Karpas-422 (cell line): ENCODE measurements around the gene XRCC3. TPM values are rescaled to one million over a fixed set of nuclear protein-coding genes. Genes with fewer than 3 reads are reported as not detected.

Experiments used
- DNase-seq: peaks from one replicate; pipeline ENCODE4 v3.0.0-alpha.2; 2015
- H2AFZ ChIP-seq: fragments of 200-600 bp; sonication (generic); 2 replicates; pipeline ENCODE4 v1.6.1; 2014; ENCODE audit warnings: antibody characterized with exemption, low read length, mixed read lengths
- H3K27ac ChIP-seq: fragments of 200-600 bp; sonication (generic); 2 replicates; pipeline ENCODE4 v1.5.1; 2014; ENCODE audit warnings: mild to moderate bottlenecking, low read length, moderate library complexity
- H3K27me3 ChIP-seq: fragments of 200-600 bp; sonication (generic); 2 replicates; pipeline ENCODE4 v1.6.1; 2014; ENCODE audit warnings: low read length, mixed read lengths
- H3K36me3 ChIP-seq: fragments of 200-600 bp; sonication (generic); 2 replicates; pipeline ENCODE4 v1.6.1; 2014; ENCODE audit warnings: low read length, mixed read lengths; ENCODE audit not compliant: insufficient read depth
- H3K4me1 ChIP-seq: fragments of 200-600 bp; sonication (generic); 2 replicates; pipeline ENCODE4 v1.6.1; 2014; ENCODE audit warnings: mild to moderate bottlenecking, low read length, mixed read lengths
- H3K4me2 ChIP-seq: fragments of 200-600 bp; sonication (generic); 2 replicates; pipeline ENCODE4 v1.6.1; 2014; ENCODE audit warnings: low read length, low read depth, mild to moderate bottlenecking; ENCODE audit not compliant: poor library complexity, severe bottlenecking
- H3K4me3 ChIP-seq: fragments of 200-600 bp; sonication (generic); 2 replicates; pipeline ENCODE4 v1.5.1; 2014; ENCODE audit warnings: mild to moderate bottlenecking, antibody characterized with exemption, low read length, mixed read lengths
- H3K79me2 ChIP-seq: fragments of 200-600 bp; sonication (generic); 2 replicates; pipeline ENCODE4 v1.6.1; 2014; ENCODE audit warnings: mild to moderate bottlenecking, low read length, mixed read lengths
- H3K9ac ChIP-seq: fragments of 200-600 bp; sonication (generic); 2 replicates; pipeline ENCODE4 v1.6.0; 2014; ENCODE audit warnings: low read length
- H3K9me2 ChIP-seq: fragments of 200-600 bp; sonication (generic), shearing (Covaris generic); replicated peaks from 2 replicates; pipeline ENCODE4 v1.6.0; 2014; ENCODE audit warnings: mild to moderate bottlenecking, low read length, moderate library complexity; ENCODE audit not compliant: insufficient read depth
- H3K9me3 ChIP-seq: fragments of 300-700, 200-600 bp; sonication (generic); 2 replicates; pipeline ENCODE4 v1.6.1; 2014; ENCODE audit warnings: low read length, mixed read lengths
- H4K20me1 ChIP-seq: fragments of 200-600 bp; sonication (generic); 2 replicates; pipeline ENCODE4 v1.6.1; 2014; ENCODE audit warnings: mild to moderate bottlenecking, antibody characterized with exemption, low read length, low read depth; ENCODE audit not compliant: insufficient read depth
- total RNA-seq: library from RNA; depleted of rRNA; stranded (reverse); fragments of >200 nt; shearing (Covaris generic); gene quantifications from 2 replicates; pipeline ENCODE4 v1.2.3, GENCODE V29; 2014; ENCODE audit warnings: low replicate concordance

Gene XRCC3
- total RNA-seq, 1 experiment from 2014 or later: 36.7 TPM

GRCh38 chr14:103749860-103750259, 34.6 kb upstream of the XRCC3 start:
- no peak overlapping the region for H2AFZ ChIP-seq
- H3K27me3 ChIP-seq: no peaks in the 10 kb centered on the region
- no peaks in the 10 kb centered on the region for H3K9me3 ChIP-seq
- peak; percentile 57 for DNase-seq
- no peaks in the 10 kb centered on the region for H3K4me1 ChIP-seq
- H3K4me2 ChIP-seq: no peak overlapping the region
- no peak overlapping the region for H3K27ac ChIP-seq
- H3K4me3 ChIP-seq: no peak overlapping the region
- no peaks in the 10 kb centered on the region for H3K36me3 ChIP-seq
- no peak overlapping the region for H3K9ac ChIP-seq
- no peaks in the 10 kb centered on the region for H3K9me2 ChIP-seq
- H4K20me1 ChIP-seq: no peaks in the 10 kb centered on the region
- no peaks in the 10 kb centered on the region for H3K79me2 ChIP-seq

- no peaks in the 10 kb centered on the region for H3K36me3 ChIP-seq
- no peaks in the 10 kb centered on the region for H3K79me2 ChIP-seq
- no peak overlapping the region for H3K9ac ChIP-seq
- no peaks in the 10 kb centered on the region for H3K27me3 ChIP-seq
- H3K9me3 ChIP-seq: no peaks in the 10 kb centered on the region
- no peak overlapping the region for H3K4me3 ChIP-seq
- H2AFZ ChIP-seq: no peak overlapping the region
- H4K20me1 ChIP-seq: no peaks in the 10 kb centered on the region
- no peaks in the 10 kb centered on the region for H3K9me2 ChIP-seq
- no peak for DNase-seq
- H3K4me1 ChIP-seq: no peaks in the 10 kb centered on the region
- H3K27ac ChIP-seq: no peak overlapping the region
- H3K4me2 ChIP-seq: no peak overlapping the region
Observed at GRCh38 chr14:103749452-103749851, 34.2 kb upstream of the XRCC3 start.

GRCh38 chr14:103748534-103748857, 33.2 kb upstream of the XRCC3 start:
- Histone ChIP-seq H3K9me3 (no peaks in the 10 kb centered on the region), H3K27ac (no peak overlapping the region)
- DNase-seq: no peak

GRCh38 chr14:103746701-103747100, 31.4 kb upstream of the XRCC3 start:
- Histone ChIP-seq H3K9ac (no peak overlapping the region), H3K4me3 (no peak overlapping the region), H3K9me2 (no peaks in the 10 kb centered on the region), H3K27me3 (no peaks in the 10 kb centered on the region), H3K4me1 (no peaks in the 10 kb centered on the region), H3K36me3 (no peaks in the 10 kb centered on the region), H3K9me3 (no peaks in the 10 kb centered on the region), H3K4me2 (no peak overlapping the region), H2AFZ (no peak overlapping the region), H3K27ac (no peak overlapping the region), H4K20me1 (no peaks in the 10 kb centered on the region), H3K79me2 (no peaks in the 10 kb centered on the region)
- DNase-seq: no peak

More at GRCh38 chr14:103748534-103748857, 33.2 kb upstream of the XRCC3 start:
- no peak overlapping the region for H2AFZ ChIP-seq
- H3K9me2 ChIP-seq: no peaks in the 10 kb centered on the region
- H3K4me2 ChIP-seq: no peak overlapping the region
- H4K20me1 ChIP-seq: no peaks in the 10 kb centered on the region
- no peak overlapping the region for H3K4me3 ChIP-seq
- H3K9ac ChIP-seq: no peak overlapping the region
- no peaks in the 10 kb centered on the region for H3K36me3 ChIP-seq
- no peaks in the 10 kb centered on the region for H3K79me2 ChIP-seq
- H3K4me1 ChIP-seq: no peaks in the 10 kb centered on the region
- no peaks in the 10 kb centered on the region for H3K27me3 ChIP-seq

- Histone ChIP-seq H3K9ac (no peak overlapping the region), H3K4me3 (no peak overlapping the region), H3K4me2 (no peak overlapping the region), H4K20me1 (no peaks in the 10 kb centered on the region), H3K9me3 (no peaks in the 10 kb centered on the region), H2AFZ (no peak overlapping the region), H3K9me2 (no peaks in the 10 kb centered on the region), H3K79me2 (no peaks in the 10 kb centered on the region), H3K36me3 (no peaks in the 10 kb centered on the region), H3K4me1 (no peaks in the 10 kb centered on the region), H3K27me3 (no peaks in the 10 kb centered on the region), H3K27ac (no peak overlapping the region)
- no peak for DNase-seq
Observed at GRCh38 chr14:103745424-103745823, 30.2 kb upstream of the XRCC3 start.

GRCh38 chr14:103744621-103745395, 29.6 kb upstream of the XRCC3 start:
- Histone ChIP-seq H3K9me3 (no peaks in the 10 kb centered on the region), H3K27me3 (no peaks in the 10 kb centered on the region), H3K36me3 (no peaks in the 10 kb centered on the region), H3K4me1 (no peaks in the 10 kb centered on the region), H3K79me2 (no peaks in the 10 kb centered on the region), H3K27ac (no peak overlapping the region), H2AFZ (no peak overlapping the region), H3K9ac (no peak overlapping the region), H3K4me2 (no peak overlapping the region), H4K20me1 (no peaks in the 10 kb centered on the region), H3K9me2 (no peaks in the 10 kb centered on the region), H3K4me3 (no peak overlapping the region)
- no peak for DNase-seq

GRCh38 chr14:103743691-103744090, 28.4 kb upstream of the XRCC3 start:
- Histone ChIP-seq H3K4me2 (no peak overlapping the region), H3K9ac (no peak overlapping the region), H3K9me3 (no peaks in the 10 kb centered on the region), H3K27me3 (no peaks in the 10 kb centered on the region), H3K4me1 (no peaks in the 10 kb centered on the region), H3K9me2 (no peaks in the 10 kb centered on the region), H3K4me3 (no peak overlapping the region), H3K27ac (no peak overlapping the region), H4K20me1 (no peaks in the 10 kb centered on the region), H2AFZ (no peak overlapping the region), H3K36me3 (no peaks in the 10 kb centered on the region), H3K79me2 (no peaks in the 10 kb centered on the region)
- no peak for DNase-seq

- Histone ChIP-seq H3K4me3 (no peak overlapping the region), H3K9me2 (no peaks in the 10 kb centered on the region), H3K9me3 (no peaks in the 10 kb centered on the region), H4K20me1 (peaks cover 5% of the 10 kb centered on the region; the same call in 1 of the 2 replicates), H3K4me1 (no peaks in the 10 kb centered on the region), H3K36me3 (no peaks in the 10 kb centered on the region), H3K27ac (no peak overlapping the region), H3K4me2 (no peak overlapping the region), H3K9ac (no peak overlapping the region), H2AFZ (no peak overlapping the region), H3K79me2 (no peaks in the 10 kb centered on the region), H3K27me3 (no peaks in the 10 kb centered on the region)
- DNase-seq: no peak
Observed at GRCh38 chr14:103742499-103743255, 27.4 kb upstream of the XRCC3 start.
